ENCODE measurements around the gene LRRC8B.

GRCh38 chr1:89644119-89644814 lies 119.6 kb downstream of the LRRC8B start:
- no peak for TF ChIP-seq CTCF (CRISPR knock-in tag; IDR thresholded peaks at IDR 0.05)
- no peak for TF ChIP-seq STAT6 (CRISPR knock-in tag; IDR thresholded peaks at IDR 0.05; ENCODE audit: borderline replicate concordance)
- TF ChIP-seq TBX2 (CRISPR knock-in tag; IDR thresholded peaks at IDR 0.05; ENCODE audit: borderline replicate concordance): no peak
- TF ChIP-seq RNF219 (CRISPR knock-in tag; IDR thresholded peaks at IDR 0.05): no peak
- TF ChIP-seq ZFP91 (CRISPR knock-in tag; IDR thresholded peaks at IDR 0.05; ENCODE audit: borderline replicate concordance): no peak
- no peak for TF ChIP-seq MZF1 (CRISPR knock-in tag; IDR thresholded peaks at IDR 0.05; ENCODE audit: borderline replicate concordance)
- TF ChIP-seq ESRRA (CRISPR knock-in tag; IDR thresholded peaks at IDR 0.05; ENCODE audit: low read depth): no peak
- no peak for TF ChIP-seq ZNF501 (CRISPR knock-in tag; IDR thresholded peaks at IDR 0.05)
- no peak for TF ChIP-seq SMAD3 (CRISPR knock-in tag; IDR thresholded peaks at IDR 0.05)
- TF ChIP-seq SP2 (CRISPR knock-in tag; IDR thresholded peaks at IDR 0.05): no peak
